CD4-positive, alpha-beta T cell treated with Interleukin-2 at 100 ng/mL for 4 hours (primary cell): ENCODE measurements around the gene KMT2E.
"Not testable (repeated sequence)": the region's sequence is repeated elsewhere in the genome, so short reads cannot be mapped to it uniquely, and the experiment has no call there.

Source experiments
- DNase-seq: peaks from one replicate; pipeline ENCODE4 v3.0.0-alpha.2; 2020; ENCODE audit warnings: low spot score

Gene KMT2E

GRCh38 chr7:104983076-104983577, 30.9 kb upstream of the KMT2E start:
- no peak for DNase-seq

- DNase-seq: peak; percentile 82
These were observed 30.1 kb upstream of the KMT2E start for GRCh38 chr7:104983578-104984539.

- DNase-seq: no peak
These were observed 29.3 kb upstream of the KMT2E start for GRCh38 chr7:104984585-104985258.

GRCh38 chr7:104985259-104985617, 28.8 kb upstream of the KMT2E start:
- no peak for DNase-seq

- no peak for DNase-seq
These were observed 27.3 kb upstream of the KMT2E start for GRCh38 chr7:104986628-104987259.

GRCh38 chr7:104987403-104987802, 26.6 kb upstream of the KMT2E start:
- DNase-seq: not testable (repeated sequence)

GRCh38 chr7:104990983-104991382, 23.0 kb upstream of the KMT2E start:
- DNase-seq: no peak

GRCh38 chr7:104992306-104992705, 21.7 kb upstream of the KMT2E start:
- DNase-seq: no peak

GRCh38 chr7:104993217-104993862, 20.7 kb upstream of the KMT2E start:
- no peak for DNase-seq

- no peak for DNase-seq
These were observed 15.8 kb upstream of the KMT2E start for GRCh38 chr7:104998040-104998752.

GRCh38 chr7:105000200-105000599, 13.8 kb upstream of the KMT2E start:
- no peak for DNase-seq

GRCh38 chr7:105000927-105001336, 13.1 kb upstream of the KMT2E start:
- no peak for DNase-seq

- no peak for DNase-seq
These were observed 12.3 kb upstream of the KMT2E start for GRCh38 chr7:105001652-105002184.

GRCh38 chr7:105003275-105003674, 10.7 kb upstream of the KMT2E start:
- DNase-seq: peak; percentile 65

- DNase-seq: no peak
These were observed 10.0 kb upstream of the KMT2E start for GRCh38 chr7:105003872-105004510.

- DNase-seq: not testable (repeated sequence)
These were observed 9.0 kb upstream of the KMT2E start for GRCh38 chr7:105005006-105005405.

- DNase-seq: not testable (repeated sequence)
These were observed 8.5 kb upstream of the KMT2E start for GRCh38 chr7:105005486-105005885.

- DNase-seq: no peak
These were observed 7.5 kb upstream of the KMT2E start for GRCh38 chr7:105006367-105007136.

- no peak for DNase-seq
These were observed 6.7 kb upstream of the KMT2E start for GRCh38 chr7:105007298-105007697.
